C4-2B (cell line): ENCODE measurements around the gene MAPKAPK2.

Source experiments
- H3K27ac ChIP-seq: fragments of 450-650 bp; 2 replicates; pipeline ENCODE4 v1.5.1; 2017
- ZFX ChIP-seq: fragments of 450-650 bp; IDR thresholded peaks from 2 replicates; pipeline ENCODE4 v1.6.1; 2017
- TF ChIP-seq, protein P1 (sequence below): fragments of 450-650 bp; conservative IDR thresholded peaks from 2 replicates; pipeline ENCODE4 v1.5.1; 2017; ENCODE audit warnings: mild to moderate bottlenecking

MAPKAPK2 gene

DNA sequence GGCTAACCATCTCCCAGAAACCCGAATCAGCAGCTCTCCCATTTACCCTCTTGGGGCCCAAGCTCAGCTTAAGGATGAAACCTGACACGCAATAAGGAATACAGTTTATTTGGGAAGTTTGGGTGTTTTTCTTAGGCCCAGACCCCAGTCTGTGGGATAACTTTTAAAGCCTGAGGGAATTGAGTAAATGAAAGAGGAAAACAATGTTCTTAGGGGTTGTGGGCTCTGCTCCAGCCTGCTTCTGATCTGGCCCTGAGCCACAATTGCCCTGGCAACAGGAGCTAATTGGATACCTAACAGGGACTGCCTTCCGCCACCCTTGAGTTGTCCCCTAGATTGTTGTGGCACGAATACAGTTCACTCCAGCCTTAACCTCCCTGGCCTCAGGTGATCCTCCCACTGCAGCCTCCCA lies 29.2 kb upstream of the MAPKAPK2 start:
- TF ChIP-seq, protein P1, sequence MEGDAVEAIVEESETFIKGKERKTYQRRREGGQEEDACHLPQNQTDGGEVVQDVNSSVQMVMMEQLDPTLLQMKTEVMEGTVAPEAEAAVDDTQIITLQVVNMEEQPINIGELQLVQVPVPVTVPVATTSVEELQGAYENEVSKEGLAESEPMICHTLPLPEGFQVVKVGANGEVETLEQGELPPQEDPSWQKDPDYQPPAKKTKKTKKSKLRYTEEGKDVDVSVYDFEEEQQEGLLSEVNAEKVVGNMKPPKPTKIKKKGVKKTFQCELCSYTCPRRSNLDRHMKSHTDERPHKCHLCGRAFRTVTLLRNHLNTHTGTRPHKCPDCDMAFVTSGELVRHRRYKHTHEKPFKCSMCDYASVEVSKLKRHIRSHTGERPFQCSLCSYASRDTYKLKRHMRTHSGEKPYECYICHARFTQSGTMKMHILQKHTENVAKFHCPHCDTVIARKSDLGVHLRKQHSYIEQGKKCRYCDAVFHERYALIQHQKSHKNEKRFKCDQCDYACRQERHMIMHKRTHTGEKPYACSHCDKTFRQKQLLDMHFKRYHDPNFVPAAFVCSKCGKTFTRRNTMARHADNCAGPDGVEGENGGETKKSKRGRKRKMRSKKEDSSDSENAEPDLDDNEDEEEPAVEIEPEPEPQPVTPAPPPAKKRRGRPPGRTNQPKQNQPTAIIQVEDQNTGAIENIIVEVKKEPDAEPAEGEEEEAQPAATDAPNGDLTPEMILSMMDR = no peak
- TF ChIP-seq ZFX = no peak
- no peak overlapping the region for H3K27ac ChIP-seq

DNA sequence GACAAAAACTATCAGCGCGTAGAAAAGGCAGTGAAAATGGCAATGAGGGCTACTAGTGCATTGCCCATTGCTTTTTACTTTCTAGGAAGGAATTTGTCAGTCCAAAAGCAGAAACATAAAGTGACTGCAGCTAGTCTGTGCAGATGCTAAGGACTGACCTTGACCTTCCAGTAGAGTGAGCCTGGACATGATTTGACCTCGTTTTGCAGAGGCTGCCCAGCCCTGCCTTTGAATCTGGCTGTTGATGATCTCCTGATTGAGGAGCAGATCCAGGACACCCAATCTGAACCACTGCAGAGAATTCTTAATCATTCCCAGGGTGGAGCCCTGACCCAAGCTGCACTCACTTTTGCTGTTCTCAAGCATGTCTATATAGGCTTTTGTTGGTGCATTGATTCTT lies 27.8 kb upstream of the MAPKAPK2 start:
- no peak for TF ChIP-seq ZFX
- TF ChIP-seq, protein P1 = no peak
- H3K27ac ChIP-seq = no peak overlapping the region

DNA sequence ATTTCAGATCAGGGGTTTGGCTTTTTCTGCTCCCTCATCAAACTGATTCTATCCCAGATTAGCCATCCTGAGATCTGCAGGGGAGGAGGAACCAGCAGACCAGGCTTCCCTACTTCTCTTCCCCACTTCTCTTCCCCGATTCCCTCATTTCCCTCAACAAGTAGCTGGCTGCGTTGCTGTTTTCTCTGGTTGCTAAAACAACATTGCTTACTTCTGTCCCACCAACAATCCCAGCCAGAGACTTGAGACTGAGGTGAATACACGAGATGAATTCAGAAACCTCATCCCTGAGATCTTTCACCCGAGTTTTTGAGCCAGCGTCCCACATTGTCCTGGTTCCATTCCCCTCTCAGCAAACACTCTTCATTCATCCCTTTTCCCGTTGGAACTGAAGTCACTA lies 27.0 kb upstream of the MAPKAPK2 start:
- H3K27ac ChIP-seq = no peak overlapping the region
- TF ChIP-seq, protein P1 = no peak
- TF ChIP-seq ZFX = no peak

DNA sequence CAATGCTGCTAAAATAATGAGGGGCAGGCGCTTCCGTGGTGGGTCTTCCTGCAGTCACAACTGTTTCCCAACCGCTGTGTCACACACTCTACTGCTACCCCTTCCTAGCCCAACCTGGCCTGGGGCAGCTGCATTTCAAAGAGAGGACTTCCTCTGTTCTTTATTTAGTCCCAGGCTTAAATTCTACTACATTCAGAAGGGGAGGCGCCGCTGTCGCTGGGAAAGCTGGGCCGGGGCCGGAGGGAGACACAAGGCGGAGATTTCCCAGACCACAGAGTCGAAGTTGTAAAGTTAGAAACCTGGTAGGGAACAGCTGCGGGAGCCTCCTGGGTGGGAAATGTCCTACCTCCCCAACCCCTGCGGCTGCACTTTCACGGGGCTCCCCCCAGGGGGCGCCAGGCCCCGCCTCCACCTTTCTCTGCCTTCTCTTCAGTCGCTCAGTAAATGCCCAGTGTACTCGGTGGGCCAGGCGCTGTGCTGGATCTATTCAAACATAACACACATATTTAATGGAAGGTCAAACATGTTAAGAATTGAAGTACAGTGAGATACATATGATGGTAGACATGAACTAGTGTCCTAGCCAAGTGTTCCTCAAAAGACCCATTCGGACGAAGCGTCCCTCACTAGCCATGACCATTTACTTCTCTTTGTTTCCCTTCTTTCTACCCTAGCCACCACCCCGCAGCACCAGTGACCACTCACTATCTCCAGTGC lies 26.3 kb upstream of the MAPKAPK2 start:
- H3K27ac ChIP-seq = no peak overlapping the region
- TF ChIP-seq ZFX = no peak
- TF ChIP-seq, protein P1 = peak; percentile 86

DNA sequence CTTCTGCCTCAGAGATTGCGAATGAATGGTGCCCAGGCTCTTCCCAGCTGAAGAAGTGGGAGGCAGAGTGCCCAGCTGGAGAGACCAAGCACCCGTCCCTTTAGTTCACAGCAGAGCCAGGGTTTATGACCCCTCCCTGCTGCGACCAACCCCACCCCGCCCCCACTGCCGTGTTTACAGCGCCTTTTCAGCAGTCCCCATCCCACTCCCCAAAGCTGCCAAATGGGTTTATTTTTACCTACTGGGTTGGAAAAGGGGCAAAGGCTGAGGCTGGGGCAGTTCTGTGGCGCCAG lies 25.8 kb upstream of the MAPKAPK2 start:
- TF ChIP-seq, protein P1 = no peak
- TF ChIP-seq ZFX = no peak
- no peak overlapping the region for H3K27ac ChIP-seq

DNA sequence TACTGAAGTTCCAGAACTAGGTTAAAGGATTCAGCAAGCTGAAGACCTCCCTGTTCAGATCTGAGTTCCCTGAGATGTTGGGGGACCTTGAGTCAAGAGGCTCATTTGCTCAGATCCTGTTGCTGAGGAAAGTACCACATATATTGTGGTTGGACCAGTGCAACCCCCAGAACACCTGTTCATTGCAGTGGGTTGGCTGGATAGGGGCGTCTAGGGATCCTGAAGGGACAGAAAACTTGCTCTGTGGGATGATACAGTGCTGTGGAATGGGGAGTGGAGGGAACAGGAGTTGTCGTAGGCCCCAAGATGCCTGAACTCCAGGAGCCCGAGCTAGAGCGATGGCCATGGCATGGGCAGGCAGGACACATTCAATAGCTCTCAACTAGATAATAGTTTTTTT lies 24.6 kb upstream of the MAPKAPK2 start:
- no peak for TF ChIP-seq ZFX
- TF ChIP-seq, protein P1 = no peak
- no peak overlapping the region for H3K27ac ChIP-seq

DNA sequence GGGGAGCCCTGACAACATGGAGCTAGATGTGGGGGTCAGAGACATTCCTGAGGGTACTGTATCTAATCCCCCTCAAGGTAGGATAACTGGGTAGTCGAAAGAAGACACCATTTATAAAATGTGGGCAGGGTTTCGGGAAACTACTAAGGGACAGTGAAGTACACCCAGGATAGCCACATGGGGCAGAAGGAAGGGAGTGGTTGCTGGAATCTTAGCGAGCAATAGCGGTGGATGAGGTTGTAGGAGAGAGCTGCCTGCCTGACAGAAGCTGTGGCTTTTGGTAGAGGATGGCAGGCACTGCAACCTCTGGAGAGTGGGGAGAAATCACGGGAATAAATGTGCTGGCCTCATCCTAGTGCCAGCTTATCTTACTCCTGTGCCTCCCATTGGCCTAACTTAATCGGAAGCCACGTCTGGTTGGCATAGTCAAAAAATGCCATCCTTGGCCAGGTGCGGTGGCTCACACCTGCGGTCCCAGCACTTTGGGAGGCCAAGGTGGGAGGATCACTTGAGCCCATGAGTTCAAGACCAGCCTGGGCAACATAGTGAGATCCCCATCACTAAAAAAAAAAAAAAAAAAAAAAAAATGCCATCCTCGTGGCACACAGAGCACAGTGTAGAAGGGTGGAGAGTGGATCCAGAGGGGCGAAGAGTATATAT lies 23.4 kb upstream of the MAPKAPK2 start:
- H3K27ac ChIP-seq = no peak overlapping the region

More for the DNA sequence above, 23.4 kb upstream of the MAPKAPK2 start:
- TF ChIP-seq, protein P1 = no peak
- TF ChIP-seq ZFX = no peak
